ENCODE measurements around the gene MIP. TPM values are rescaled to one million over a fixed set of nuclear protein-coding genes. Genes with fewer than 3 reads are reported as not detected.
A peak's percentile ranks its signal among the peaks of the same experiment; 100 is the strongest.
"Not testable (repeated sequence)": the region's sequence is repeated elsewhere in the genome, so short reads cannot be mapped to it uniquely, and the experiment has no call there.

MIP gene
- total RNA-seq, 1 donor from 2014 or later = not detected

- H3K4me1 Mint-ChIP-seq = peaks cover 30% of the 10 kb centered on the region
- H3K9me3 Mint-ChIP-seq = peaks cover under 1% of the 10 kb centered on the region
- TF ChIP-seq CTCF (conservative IDR thresholded peaks at IDR 0.05) = no peak
- peaks cover 10% of the 10 kb centered on the region for H3K36me3 Mint-ChIP-seq (ENCODE audit: low read depth)
- no peak for DNase-seq (ENCODE audit: low read depth, low spot score)
- H3K4me3 Mint-ChIP-seq = peak overlapping the region; percentile 76
- H3K27me3 Mint-ChIP-seq (ENCODE audit: low read depth) = no peaks in the 10 kb centered on the region
- no peak overlapping the region for H3K27ac Mint-ChIP-seq (ENCODE audit: unreplicated experiment)
These were observed 3.3 kb downstream of the MIP start for GRCh38 chr12:56451147-56451546.

- DNase-seq (ENCODE audit: low read depth, low spot score) = no peak
- Mint-ChIP-seq H3K4me3 (peak overlapping the region; percentile 97), H3K9me3 (peaks cover 2% of the 10 kb centered on the region), H3K4me1 (peaks cover 36% of the 10 kb centered on the region), H3K36me3 (ENCODE audit: low read depth) (peaks cover 14% of the 10 kb centered on the region), H3K27ac (ENCODE audit: unreplicated experiment) (no peak overlapping the region), H3K27me3 (ENCODE audit: low read depth) (no peaks in the 10 kb centered on the region)
- no peak for TF ChIP-seq CTCF (conservative IDR thresholded peaks at IDR 0.05)
These were observed 4.2 kb downstream of the MIP start for GRCh38 chr12:56450241-56450640.

GRCh38 chr12:56449622-56449984 is 4.9 kb downstream of the MIP start:
- TF ChIP-seq CTCF (conservative IDR thresholded peaks at IDR 0.05) = no peak
- Mint-ChIP-seq H3K4me3 (peak overlapping the region; percentile 97), H3K9me3 (peaks cover 2% of the 10 kb centered on the region), H3K27me3 (ENCODE audit: low read depth) (no peaks in the 10 kb centered on the region), H3K27ac (ENCODE audit: unreplicated experiment) (peak overlapping the region; percentile 98), H3K4me1 (peaks cover 36% of the 10 kb centered on the region), H3K36me3 (ENCODE audit: low read depth) (peaks cover 18% of the 10 kb centered on the region)
- DNase-seq (ENCODE audit: low read depth, low spot score) = no peak

GRCh38 chr12:56448860-56449621 is 5.4 kb downstream of the MIP start, which contains the start of gene TIMELESS:
TSS of gene TIMELESS (minus strand) at chr12:56449426. CDS start at chr12:56434170, 15,256 bp downstream.
- Mint-ChIP-seq H3K27me3 (ENCODE audit: low read depth) (no peaks in the 10 kb centered on the region), H3K36me3 (ENCODE audit: low read depth) (peaks cover 23% of the 10 kb centered on the region), H3K4me3 (peak within 1 kb of the TSS; percentile 97), H3K27ac (ENCODE audit: unreplicated experiment) (peak within 1 kb of the TSS; percentile 98), H3K4me1 (peaks cover 39% of the 10 kb centered on the region), H3K9me3 (peaks cover 6% of the 10 kb centered on the region)
- TF ChIP-seq CTCF (conservative IDR thresholded peaks at IDR 0.05) = peak; percentile 37
- peak; percentile 85 for DNase-seq (ENCODE audit: low read depth, low spot score)

GRCh38 chr12:56443208-56443607 is 11.2 kb downstream of the MIP start:
- Mint-ChIP-seq H3K4me1 (peaks cover 35% of the 10 kb centered on the region), H3K36me3 (ENCODE audit: low read depth) (peaks cover 36% of the 10 kb centered on the region)
- not testable (repeated sequence) for H3K4me3 Mint-ChIP-seq; H3K27ac Mint-ChIP-seq (ENCODE audit: unreplicated experiment); DNase-seq (ENCODE audit: low read depth, low spot score); H3K9me3 Mint-ChIP-seq; H3K27me3 Mint-ChIP-seq (ENCODE audit: low read depth)

GRCh38 chr12:56437430-56438176 is 16.9 kb downstream of the MIP start:
- Mint-ChIP-seq H3K27ac (ENCODE audit: unreplicated experiment) (no peak overlapping the region), H3K4me3 (no peak overlapping the region)
- TF ChIP-seq CTCF (conservative IDR thresholded peaks at IDR 0.05) = no peak

More at GRCh38 chr12:56437430-56438176, 16.9 kb downstream of the MIP start:
- Mint-ChIP-seq H3K36me3 (ENCODE audit: low read depth) (peaks cover 7% of the 10 kb centered on the region), H3K4me1 (peaks cover 15% of the 10 kb centered on the region), H3K9me3 (no peaks in the 10 kb centered on the region), H3K27me3 (ENCODE audit: low read depth) (no peaks in the 10 kb centered on the region)
- DNase-seq (ENCODE audit: low read depth, low spot score) = no peak
